Heart right ventricle (tissue), 16 donors: Measurements from ENCODE around the gene HES1. TPM values are rescaled to one million over a fixed set of nuclear protein-coding genes. Genes with fewer than 3 reads are reported as not detected.

Experiments used
- ATAC-seq, 8 donors: fragments of 200-7000 bp; cut with Tn5 transposase; one replicate each; pipeline ENCODE4 v1.9.1; 2020; ENCODE audit warnings: mild to moderate bottlenecking in 8 of 8, moderate library complexity in 8 of 8, moderate number of reproducible peaks in 1 of 8
- DNase-seq, 2 donors: peaks; one replicate each; pipeline ENCODE4 v3.0.0-alpha.2; 2020
- H3K27ac ChIP-seq, 10 donors: fragments of 200-600 bp; sonication (generic) in 2 of 10; one replicate each; pipeline versions ENCODE4 v1.5.0 to v1.8.0; 2020 to 2022; ENCODE audit warnings: mild to moderate bottlenecking in 3 of 10
- H3K27me3 ChIP-seq, 7 donors: fragments of 200-600 bp; one replicate each; pipeline ENCODE4 v1.8.0; 2021 to 2022; ENCODE audit warnings: mild to moderate bottlenecking in 2 of 7
- H3K36me3 ChIP-seq, 9 donors: fragments of 200-600 bp; sonication (generic) in 1 of 9; one replicate each; pipeline versions ENCODE4 v1.5.0 to v1.8.0; 2020 to 2022; ENCODE audit warnings: mild to moderate bottlenecking in 2 of 9
- H3K4me1 ChIP-seq, 9 donors: fragments of 200-600 bp; sonication (generic) in 1 of 9; one replicate each; pipeline versions ENCODE4 v1.5.0 to v1.8.0; 2020 to 2022; ENCODE audit warnings: mild to moderate bottlenecking in 4 of 9
- H3K4me3 ChIP-seq, 10 donors: fragments of 200-600 bp; sonication (generic) in 2 of 10; one replicate each; pipeline versions ENCODE4 v1.5.0 to v1.8.0; 2020 to 2022; ENCODE audit warnings: mild to moderate bottlenecking in 7 of 10, moderate library complexity in 2 of 10
- H3K9me3 ChIP-seq, 11 donors: fragments of 200-600 bp in 10 of 11; sonication (generic) in 2 of 11; one replicate each; pipeline versions ENCODE4 v1.5.0 to v1.8.0; 2013 to 2022; ENCODE audit warnings: mild to moderate bottlenecking in 2 of 11, control low read depth in 1 of 11, moderate library complexity in 1 of 11
- CTCF ChIP-seq, 9 donors: fragments of 200-600 bp; sonication (generic) in 2 of 9; IDR thresholded peaks; one replicate each; pipeline versions ENCODE4 v1.5.0 to v1.8.0; 2021 to 2022; ENCODE audit warnings: antibody characterized with exemption in 9 of 9, mild to moderate bottlenecking in 5 of 9, moderate library complexity in 1 of 9
- WGBS, 2 donors: extraction: QIAGEN DNeasy Blood & Tissue Kit; methylation state at CpG; one replicate each; pipeline ENCODE4 v1.1.7; 2013; ENCODE audit warnings: inconsistent platforms in 1 of 2; 5-methylcytosine and 5-hydroxymethylcytosine counted together
- intact Hi-C, 10 donors: fragments of 100-400 bp; cut with DNase I; formaldehyde crosslinking; loops; one replicate each; pipeline versions ENCODE4 v1.11.1 to v1.14.2; 2022
- polyA plus RNA-seq, 2 donors: library from polyadenylated mRNA; stranded (reverse); fragments of 200-250 nt; gene quantifications; one replicate each; pipeline ENCODE4 v1.2.3, GENCODE V29; 2013
- total RNA-seq, 10 donors: library from RNA; stranded (reverse); fragmentation: NEBNext Ultra II Directional in 3 of 10; extraction: Animal tissue kit (Norgen Biotek cat#: 25700) in 3 of 10; gene quantifications; one replicate each; pipeline versions ENCODE4 v1.2.1 to v1.2.4, GENCODE V29; 2021 to 2023
- donor health status: Arrhythmogenic right ventricular cardiomyopathy.
- donor health status: ischemic (EF 13 %, LVEDD 7.1; RV severe dilation, severe dysfunction).
- donor health status: healthy with polysubstance abuse.
- donor health status: DM: no; HTN: yes; CAD: no.
- donor health status: DM: no; HTN: no; CAD: no.
- donor health status: ischemic (EF 25% LVEDD 6.9; RV normal size, moderate dysfunction).
- donor health status: ischemic (EF 25% LVEDD 5.7; RV mildly dilated, moderate dysfunction).
- donor health status: healthy.
- donor health status: DM: yes; HTN: yes; CAD: no.
- donor health status: Ischemic cardiomyopathy.
- donor health status: ischemic (EF 35%, LVEDD 5.7; RV mildly dilated, moderate dysfunction).
- donor health status: nonischemic (EF 11% LVEDD 7.7; RV severe dilation, severe dysfunction).
- donor health status: DM: yes; HTN: yes; CAD: no.
- donor health status: PGD.
- donor health status: ischemic (EF 29% LVEDD 5.4; RV normal size, mild dysfunction).
- donor health status: nonischemic (EF 23%, LVEDD 6.1; RV moderate dilation, normal function).

Gene HES1
- total and polyA plus RNA-seq, 12 donors: 6.8 to 43.2 (median 22.0) TPM

- H3K4me3 ChIP-seq: no peak overlapping the region
- WGBS, 2 donors: 67 to 77% methylated on average over 10 of the region's 10 CpGs
- no peak for TF ChIP-seq CTCF (IDR thresholded peaks at IDR 0.05)
- DNase-seq (no peak), ATAC-seq (no peak)
- no peaks in the 10 kb centered on the region for H3K9me3 ChIP-seq
- intact Hi-C loops: loop anchor here in 2 of 10 donors (5.0 kb wide), 1 partner anchor 33 kb away; no protein-coding TSS in a partner anchor
- peaks cover 0 to 54% (median 19%) of the 10 kb centered on the region in 7 donors for H3K27me3 ChIP-seq
- H3K36me3 ChIP-seq: no peaks in the 10 kb centered on the region
- peaks cover 0 to 40% (median 31%) of the 10 kb centered on the region in 9 donors for H3K4me1 ChIP-seq
- no peak overlapping the region for H3K27ac ChIP-seq
Measured at GRCh38 chr3:194099215-194099614, 36.7 kb upstream of the HES1 start.

- no peak for ATAC-seq
- no peak overlapping the region for H3K4me3 ChIP-seq
- no peak for TF ChIP-seq CTCF (IDR thresholded peaks at IDR 0.05)
- no peak for DNase-seq
- WGBS, 2 donors: 93 to 94% methylated on average over 15 of the region's 15 CpGs
- H3K9me3 ChIP-seq: no peaks in the 10 kb centered on the region
- peaks cover 0 to 66% (median 19%) of the 10 kb centered on the region in 7 donors for H3K27me3 ChIP-seq
- H3K36me3 ChIP-seq: no peaks in the 10 kb centered on the region
- peaks cover 0 to 31% (median 26%) of the 10 kb centered on the region in 9 donors for H3K4me1 ChIP-seq
- H3K27ac ChIP-seq: no peak overlapping the region
- intact Hi-C loops: no loop called here
Measured at GRCh38 chr3:194100856-194101390, 35.0 kb upstream of the HES1 start.

GRCh38 chr3:194101592-194102432 lies 34.1 kb upstream of the HES1 start:
- H3K4me3 ChIP-seq: no peak overlapping the region
- 90 to 95% methylated on average over 7 of the region's 7 CpGs for WGBS, 2 donors
- peaks cover 0 to 75% (median 22%) of the 10 kb centered on the region in 7 donors for H3K27me3 ChIP-seq
- DNase-seq (no peak), ATAC-seq (no peak)
- no peak overlapping the region for H3K27ac ChIP-seq
- H3K9me3 ChIP-seq: no peaks in the 10 kb centered on the region
- H3K4me1 ChIP-seq: peaks cover 0 to 27% (median 22%) of the 10 kb centered on the region in 9 donors
- no peaks in the 10 kb centered on the region for H3K36me3 ChIP-seq
- no peak for TF ChIP-seq CTCF (IDR thresholded peaks at IDR 0.05)
- intact Hi-C loops: no loop called here

GRCh38 chr3:194102436-194102835 lies 33.5 kb upstream of the HES1 start:
- Histone ChIP-seq H3K9me3 (no peaks in the 10 kb centered on the region), H3K36me3 (no peaks in the 10 kb centered on the region), H3K4me3 (no peak overlapping the region), H3K4me1 (peaks cover 0 to 21% (median 16%) of the 10 kb centered on the region in 9 donors), H3K27ac (no peak overlapping the region), H3K27me3 (peaks cover 0 to 79% (median 22%) of the 10 kb centered on the region in 7 donors)
- no peak for TF ChIP-seq CTCF (IDR thresholded peaks at IDR 0.05)
- DNase-seq (no peak), ATAC-seq (no peak)
- WGBS, 2 donors: 83 to 86% methylated on average over 5 of the region's 5 CpGs
- intact Hi-C loops: no loop called here
